ENCODE data around the gene NPFFR1.

NPFFR1 gene

DNA sequence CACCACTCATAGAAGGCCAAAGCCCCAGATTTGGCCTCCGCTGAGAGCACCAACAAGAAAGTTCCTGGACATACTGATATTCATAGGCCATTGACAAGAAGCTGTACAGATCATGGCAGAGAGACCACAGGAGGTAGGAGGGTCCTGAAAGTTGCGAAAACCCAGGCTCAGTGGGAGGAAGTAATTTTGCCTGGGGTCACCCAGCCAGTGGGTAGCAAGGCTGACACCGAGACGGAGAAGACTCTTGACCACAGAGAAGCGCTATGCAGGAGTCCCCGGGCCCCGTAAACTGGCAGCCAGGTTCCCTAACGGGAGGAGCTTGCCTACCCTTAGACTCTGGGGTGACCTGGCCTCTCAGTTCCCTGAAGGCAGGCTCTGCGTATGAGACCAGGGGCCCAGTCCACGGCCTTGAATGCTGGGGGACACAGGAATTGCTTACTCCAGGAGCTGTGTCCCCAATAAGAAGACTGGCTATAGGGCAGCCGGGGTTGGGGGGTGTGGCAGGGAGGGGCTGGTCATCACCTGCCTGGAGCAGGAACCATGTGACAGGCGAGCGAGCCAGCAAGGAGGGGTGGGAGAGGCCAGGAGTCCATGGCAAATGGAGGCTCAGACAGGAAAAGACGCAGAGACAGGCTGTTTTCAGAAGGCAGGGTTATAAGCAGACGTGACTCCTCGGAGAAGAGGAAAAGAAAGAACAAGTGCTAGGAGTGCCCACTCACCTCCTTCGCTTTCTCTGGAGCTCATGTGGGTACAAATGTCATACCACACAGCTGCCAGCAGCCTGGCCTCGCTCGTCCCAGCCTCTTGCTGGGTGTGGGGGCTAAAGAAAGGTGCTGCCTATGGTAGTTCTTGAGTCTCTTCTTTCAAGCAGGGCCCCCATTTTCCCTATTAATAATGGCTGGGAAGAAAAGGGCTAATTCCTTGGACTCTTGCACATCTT lies 24.6 kb upstream of the NPFFR1 start:
- no peak for DNase-seq (ENCODE audit: low read depth)
- TF ChIP-seq, protein P1, sequence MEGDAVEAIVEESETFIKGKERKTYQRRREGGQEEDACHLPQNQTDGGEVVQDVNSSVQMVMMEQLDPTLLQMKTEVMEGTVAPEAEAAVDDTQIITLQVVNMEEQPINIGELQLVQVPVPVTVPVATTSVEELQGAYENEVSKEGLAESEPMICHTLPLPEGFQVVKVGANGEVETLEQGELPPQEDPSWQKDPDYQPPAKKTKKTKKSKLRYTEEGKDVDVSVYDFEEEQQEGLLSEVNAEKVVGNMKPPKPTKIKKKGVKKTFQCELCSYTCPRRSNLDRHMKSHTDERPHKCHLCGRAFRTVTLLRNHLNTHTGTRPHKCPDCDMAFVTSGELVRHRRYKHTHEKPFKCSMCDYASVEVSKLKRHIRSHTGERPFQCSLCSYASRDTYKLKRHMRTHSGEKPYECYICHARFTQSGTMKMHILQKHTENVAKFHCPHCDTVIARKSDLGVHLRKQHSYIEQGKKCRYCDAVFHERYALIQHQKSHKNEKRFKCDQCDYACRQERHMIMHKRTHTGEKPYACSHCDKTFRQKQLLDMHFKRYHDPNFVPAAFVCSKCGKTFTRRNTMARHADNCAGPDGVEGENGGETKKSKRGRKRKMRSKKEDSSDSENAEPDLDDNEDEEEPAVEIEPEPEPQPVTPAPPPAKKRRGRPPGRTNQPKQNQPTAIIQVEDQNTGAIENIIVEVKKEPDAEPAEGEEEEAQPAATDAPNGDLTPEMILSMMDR (IDR thresholded peaks at IDR 0.05; ENCODE audit: control insufficient read depth, insufficient read depth, low read depth, low read length, missing control alignments): no peak
- no peak overlapping the region for H3K4me3 ChIP-seq (ENCODE audit: control insufficient read depth, low read depth, low read length)

GRCh38 chr10:70306886-70307520 lies 23.2 kb upstream of the NPFFR1 start:
- TF ChIP-seq, protein P1 (IDR thresholded peaks at IDR 0.05; ENCODE audit: control insufficient read depth, insufficient read depth, low read depth, low read length, missing control alignments): no peak
- no peak for DNase-seq (ENCODE audit: low read depth)
- no peak overlapping the region for H3K4me3 ChIP-seq (ENCODE audit: control insufficient read depth, low read depth, low read length)

- H3K4me3 ChIP-seq (ENCODE audit: control insufficient read depth, low read depth, low read length): no peak overlapping the region
- no peak for DNase-seq (ENCODE audit: low read depth)
- TF ChIP-seq, protein P1 (IDR thresholded peaks at IDR 0.05; ENCODE audit: control insufficient read depth, insufficient read depth, low read depth, low read length, missing control alignments): no peak
Observed at GRCh38 chr10:70306181-70306705, 22.4 kb upstream of the NPFFR1 start.

- H3K4me3 ChIP-seq (ENCODE audit: control insufficient read depth, low read depth, low read length): no peak overlapping the region
- no peak for DNase-seq (ENCODE audit: low read depth)
- TF ChIP-seq, protein P1 (IDR thresholded peaks at IDR 0.05; ENCODE audit: control insufficient read depth, insufficient read depth, low read depth, low read length, missing control alignments): no peak
Observed at GRCh38 chr10:70303730-70304129, 19.9 kb upstream of the NPFFR1 start.

DNA sequence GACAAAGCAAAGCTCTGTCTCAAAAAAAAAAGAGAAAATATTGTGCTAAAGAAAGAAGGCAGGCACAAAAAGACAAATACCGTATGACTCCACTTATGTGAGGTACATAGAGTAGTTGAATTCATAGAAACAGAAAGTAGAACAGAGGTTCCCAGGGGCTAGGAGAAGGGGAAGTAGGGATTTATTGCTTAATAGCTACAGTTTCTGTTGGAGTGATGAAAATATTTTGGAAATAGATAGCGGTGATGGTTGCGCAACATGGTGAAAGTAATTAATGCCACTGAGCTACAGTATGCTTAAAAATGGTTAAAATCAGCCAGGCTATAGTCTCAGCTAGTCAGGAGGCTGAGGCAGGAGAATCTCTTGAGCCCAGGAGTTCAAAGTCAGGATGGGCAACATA lies 18.5 kb upstream of the NPFFR1 start:
- DNase-seq (ENCODE audit: low read depth): peak; percentile 51

DNA sequence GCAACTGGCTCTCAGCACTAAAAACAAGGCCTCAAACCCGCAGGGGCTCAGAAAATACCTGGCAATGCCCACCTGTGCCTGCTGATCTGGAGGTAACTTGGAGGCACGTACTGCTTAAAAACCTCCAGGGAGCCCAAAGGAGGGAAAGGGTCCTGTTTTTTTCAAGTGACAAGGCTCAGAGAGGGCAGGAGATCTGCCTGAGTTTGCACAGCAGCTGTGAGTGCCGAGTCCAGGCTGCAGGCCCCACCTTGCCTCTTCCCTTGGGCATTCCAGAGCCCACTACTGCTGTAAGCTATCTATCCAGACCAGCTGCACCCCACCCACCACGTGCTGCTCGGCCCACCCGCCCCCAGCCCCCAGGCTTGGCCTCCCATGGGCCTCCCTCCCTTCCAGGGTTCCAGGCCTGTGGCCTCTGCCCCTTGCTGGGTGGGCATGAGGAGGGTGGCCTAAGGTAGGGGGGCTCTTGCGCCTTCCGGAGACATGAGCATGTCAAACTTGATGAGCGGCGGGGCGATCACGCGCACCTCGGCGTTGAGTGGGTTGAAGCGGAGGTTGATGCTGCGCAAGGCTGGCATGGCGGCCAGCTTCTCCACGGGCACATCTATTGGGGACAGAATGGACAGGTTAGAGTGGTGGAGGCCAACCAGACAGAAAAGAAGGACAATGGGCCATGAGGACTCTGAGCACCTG lies 17.2 kb upstream of the NPFFR1 start:
- TF ChIP-seq, protein P1 (IDR thresholded peaks at IDR 0.05; ENCODE audit: control insufficient read depth, insufficient read depth, low read depth, low read length, missing control alignments): no peak
- DNase-seq (ENCODE audit: low read depth): no peak
- H3K4me3 ChIP-seq (ENCODE audit: control insufficient read depth, low read depth, low read length): no peak overlapping the region

More for the DNA sequence above, 18.5 kb upstream of the NPFFR1 start:
- no peak overlapping the region for H3K4me3 ChIP-seq (ENCODE audit: control insufficient read depth, low read depth, low read length)
- TF ChIP-seq, protein P1 (IDR thresholded peaks at IDR 0.05; ENCODE audit: control insufficient read depth, insufficient read depth, low read depth, low read length, missing control alignments): no peak
